ENCODE data around the gene CFTR.

DNA sequence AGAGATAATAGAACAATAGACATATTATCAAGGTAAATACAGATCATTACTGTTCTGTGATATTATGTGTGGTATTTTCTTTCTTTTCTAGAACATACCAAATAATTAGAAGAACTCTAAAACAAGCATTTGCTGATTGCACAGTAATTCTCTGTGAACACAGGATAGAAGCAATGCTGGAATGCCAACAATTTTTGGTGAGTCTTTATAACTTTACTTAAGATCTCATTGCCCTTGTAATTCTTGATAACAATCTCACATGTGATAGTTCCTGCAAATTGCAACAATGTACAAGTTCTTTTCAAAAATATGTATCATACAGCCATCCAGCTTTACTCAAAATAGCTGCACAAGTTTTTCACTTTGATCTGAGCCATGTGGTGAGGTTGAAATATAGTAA lies 185.5 kb downstream of the CFTR start:
- no peak for TF ChIP-seq EZH2 (IDR thresholded peaks at IDR 0.05; ENCODE audit: low read depth)
- TF ChIP-seq, protein P1, sequence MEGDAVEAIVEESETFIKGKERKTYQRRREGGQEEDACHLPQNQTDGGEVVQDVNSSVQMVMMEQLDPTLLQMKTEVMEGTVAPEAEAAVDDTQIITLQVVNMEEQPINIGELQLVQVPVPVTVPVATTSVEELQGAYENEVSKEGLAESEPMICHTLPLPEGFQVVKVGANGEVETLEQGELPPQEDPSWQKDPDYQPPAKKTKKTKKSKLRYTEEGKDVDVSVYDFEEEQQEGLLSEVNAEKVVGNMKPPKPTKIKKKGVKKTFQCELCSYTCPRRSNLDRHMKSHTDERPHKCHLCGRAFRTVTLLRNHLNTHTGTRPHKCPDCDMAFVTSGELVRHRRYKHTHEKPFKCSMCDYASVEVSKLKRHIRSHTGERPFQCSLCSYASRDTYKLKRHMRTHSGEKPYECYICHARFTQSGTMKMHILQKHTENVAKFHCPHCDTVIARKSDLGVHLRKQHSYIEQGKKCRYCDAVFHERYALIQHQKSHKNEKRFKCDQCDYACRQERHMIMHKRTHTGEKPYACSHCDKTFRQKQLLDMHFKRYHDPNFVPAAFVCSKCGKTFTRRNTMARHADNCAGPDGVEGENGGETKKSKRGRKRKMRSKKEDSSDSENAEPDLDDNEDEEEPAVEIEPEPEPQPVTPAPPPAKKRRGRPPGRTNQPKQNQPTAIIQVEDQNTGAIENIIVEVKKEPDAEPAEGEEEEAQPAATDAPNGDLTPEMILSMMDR (conservative IDR thresholded peaks at IDR 0.05): no peak

Data from PC-9 (cell line).